Epithelial cell of esophagus (primary cell): ENCODE data around the gene LTB.

Experiments
- DNase-seq: peaks from one replicate; pipeline ENCODE4 v3.0.0; 2010; ENCODE audit warnings: low read depth
- H3K4me3 ChIP-seq: 2 replicates; pipeline ENCODE4 v1.5.1; 2011; ENCODE audit warnings: mild to moderate bottlenecking, low read length, control low read depth
- CTCF ChIP-seq: IDR thresholded peaks from 2 replicates; pipeline ENCODE4 v1.5.1; 2011; ENCODE audit warnings: low read depth, mild to moderate bottlenecking, low read length, control low read depth, inconsistent platforms; ENCODE audit not compliant: insufficient read depth; ENCODE audit errors: missing control alignments

The LTB gene

DNA sequence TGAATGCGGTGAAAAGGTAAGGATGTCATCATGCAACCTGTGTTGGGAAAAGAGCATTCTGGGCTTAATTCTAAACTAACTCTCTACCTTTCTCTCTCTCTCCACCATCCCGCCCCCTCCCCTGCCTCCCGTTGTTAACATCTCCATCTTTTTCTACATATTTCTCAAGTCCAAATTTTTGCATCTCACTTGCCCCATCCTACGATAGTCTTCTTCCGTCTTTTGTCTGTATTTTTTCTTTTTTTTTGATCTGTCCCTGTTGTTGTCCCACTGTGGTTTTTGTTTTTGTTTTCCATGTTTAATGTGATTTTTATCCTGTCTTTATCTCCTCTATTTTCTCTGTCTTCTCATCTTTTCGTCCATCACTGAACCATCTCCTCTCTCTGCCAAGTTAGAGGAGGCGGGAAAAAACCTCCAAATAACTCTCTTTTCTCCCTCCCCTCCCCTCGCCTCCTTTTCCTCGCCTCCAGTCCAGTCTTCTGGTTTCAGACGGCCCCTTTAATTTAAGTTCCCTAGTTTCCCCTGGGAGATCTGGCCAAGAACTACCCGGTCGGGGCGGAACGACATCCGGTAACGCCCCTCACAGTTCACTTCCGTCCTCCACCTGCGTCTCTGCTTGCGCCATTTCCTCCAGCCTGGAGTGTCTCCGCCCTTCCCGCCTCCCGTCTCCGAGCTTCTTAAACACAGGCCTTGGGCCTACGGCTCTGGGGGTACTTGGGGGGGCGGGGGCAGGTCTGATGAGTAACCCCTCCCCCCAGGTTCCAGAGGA lies 35.1 kb downstream of the LTB start, which contains the start of gene NFKBIL1:
Gene NFKBIL1 (plus strand): TSS at position 651 of the 769 bp plus-strand sequence. CDS start 87 bp downstream, at position 738.
- peak within 1 kb of the TSS; percentile 54 for H3K4me3 ChIP-seq
- TF ChIP-seq CTCF = no peak
- peak; percentile 98 for DNase-seq

- TF ChIP-seq CTCF = peak; percentile 100
- peak within 1 kb of the TSS; percentile 54 for H3K4me3 ChIP-seq
- DNase-seq = peak; percentile 98
Observed at GRCh38 chr6:31546339-31546957, 35.8 kb downstream of the LTB start, which contains the start of gene ATP6V1G2. Gene ATP6V1G2 (minus strand): TSS chr6:31546608. CDS start chr6:31546559, 49 bp downstream.

DNA sequence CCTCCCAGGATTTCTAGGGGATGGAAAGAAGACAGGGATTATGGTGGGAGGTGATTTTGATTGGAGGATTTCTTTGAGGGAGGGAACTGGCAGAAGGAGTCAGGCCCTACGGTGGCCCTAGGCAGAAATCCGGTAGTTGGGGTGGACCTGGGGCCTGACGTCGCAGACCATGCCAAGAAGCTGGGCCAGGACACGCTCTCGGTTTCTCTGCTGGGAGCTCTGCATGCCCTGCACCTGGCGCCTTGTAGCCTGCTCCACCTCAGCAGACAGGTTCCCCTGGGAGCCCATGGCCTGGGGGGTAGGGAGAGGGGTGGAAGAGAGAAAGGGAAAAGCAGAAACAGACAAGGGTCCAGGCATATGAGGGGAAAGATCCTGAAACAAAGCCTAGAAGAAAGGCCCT lies 36.9 kb downstream of the LTB start:
- H3K4me3 ChIP-seq = no peak overlapping the region
- no peak for TF ChIP-seq CTCF
- DNase-seq = no peak

DNA sequence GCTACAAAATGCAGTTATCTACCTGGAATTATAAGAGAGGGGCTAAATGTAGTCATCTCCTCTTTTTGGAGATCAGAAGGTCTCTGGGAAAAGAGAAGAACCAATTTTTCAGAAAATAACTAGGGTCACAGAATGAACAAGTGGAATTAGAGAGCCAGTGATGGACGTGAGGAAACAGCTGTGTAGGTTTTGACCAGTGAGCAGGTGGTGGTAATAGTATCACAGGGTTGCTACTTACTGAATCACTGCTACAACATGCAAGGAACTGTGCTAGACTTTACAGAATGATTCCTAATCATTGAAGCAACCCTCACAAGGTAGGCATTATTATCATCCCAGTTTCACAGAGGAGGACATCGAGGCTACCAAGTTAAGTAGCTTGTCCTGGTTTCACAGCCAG lies 37.5 kb downstream of the LTB start:
- no peak overlapping the region for H3K4me3 ChIP-seq
- no peak for TF ChIP-seq CTCF

GRCh38 chr6:31543639-31544038 lies 38.6 kb downstream of the LTB start:
- H3K4me3 ChIP-seq = no peak overlapping the region
- DNase-seq = no peak
- no peak for TF ChIP-seq CTCF

More for the DNA sequence above, 37.5 kb downstream of the LTB start:
- no peak for DNase-seq

GRCh38 chr6:31541658-31542521 lies 40.3 kb downstream of the LTB start, which contains the start of gene DDX39B:
Gene DDX39B (minus strand): TSS chr6:31542003. CDS start chr6:31540532, 1,471 bp downstream.
- peak within 1 kb of the TSS; percentile 91 for H3K4me3 ChIP-seq
- no peak for TF ChIP-seq CTCF
- peak; percentile 98 for DNase-seq
